Measurements from ENCODE around the gene NUB1. TPM values are rescaled to one million over a fixed set of nuclear protein-coding genes. Genes with fewer than 3 reads are reported as not detected.
A peak's percentile ranks its signal among the peaks of the same experiment; 100 is the strongest.

Gene NUB1
- total RNA-seq, 4 donors from 2014 or later: 39.3 to 70.8 (median 41.7) TPM

DNA sequence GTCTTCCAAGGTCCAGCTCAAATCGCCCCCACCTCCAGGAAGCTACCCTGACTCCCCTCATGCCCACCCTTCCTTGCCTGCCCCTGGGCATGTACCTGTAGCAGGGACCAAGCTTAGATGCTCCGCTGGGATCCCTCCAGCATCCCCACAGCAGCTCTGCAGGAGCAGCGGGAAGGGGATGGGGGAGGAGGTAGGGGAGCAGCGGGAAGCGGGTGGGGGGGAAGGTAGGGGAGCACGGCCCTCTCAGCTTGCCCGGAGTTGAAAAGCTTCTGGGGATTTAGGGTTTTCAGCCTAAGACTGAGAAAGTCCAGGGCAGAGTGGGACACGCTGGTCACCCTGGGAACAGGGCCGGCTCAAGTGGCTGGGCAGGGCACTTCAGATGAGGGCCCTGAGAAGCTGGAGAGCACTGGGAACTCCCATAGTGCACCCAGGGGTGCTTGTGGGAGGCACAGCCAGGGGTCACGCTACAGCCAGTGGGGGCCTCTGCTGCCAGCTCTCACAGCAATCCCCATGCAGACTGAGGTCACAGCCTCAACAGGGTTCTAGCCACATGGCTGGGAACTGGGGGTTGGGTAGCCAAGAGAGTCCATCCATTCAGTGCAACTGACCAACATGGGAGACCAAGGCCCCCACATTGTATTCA lies 54.8 kb downstream of the NUB1 start:
- TF ChIP-seq EP300 (IDR thresholded peaks at IDR 0.05) (no peak), POLR2A (IDR thresholded peaks at IDR 0.05) (no peak), POLR2AphosphoS5 (IDR thresholded peaks at IDR 0.05) (no peak)
- TF ChIP-seq, protein P1, sequence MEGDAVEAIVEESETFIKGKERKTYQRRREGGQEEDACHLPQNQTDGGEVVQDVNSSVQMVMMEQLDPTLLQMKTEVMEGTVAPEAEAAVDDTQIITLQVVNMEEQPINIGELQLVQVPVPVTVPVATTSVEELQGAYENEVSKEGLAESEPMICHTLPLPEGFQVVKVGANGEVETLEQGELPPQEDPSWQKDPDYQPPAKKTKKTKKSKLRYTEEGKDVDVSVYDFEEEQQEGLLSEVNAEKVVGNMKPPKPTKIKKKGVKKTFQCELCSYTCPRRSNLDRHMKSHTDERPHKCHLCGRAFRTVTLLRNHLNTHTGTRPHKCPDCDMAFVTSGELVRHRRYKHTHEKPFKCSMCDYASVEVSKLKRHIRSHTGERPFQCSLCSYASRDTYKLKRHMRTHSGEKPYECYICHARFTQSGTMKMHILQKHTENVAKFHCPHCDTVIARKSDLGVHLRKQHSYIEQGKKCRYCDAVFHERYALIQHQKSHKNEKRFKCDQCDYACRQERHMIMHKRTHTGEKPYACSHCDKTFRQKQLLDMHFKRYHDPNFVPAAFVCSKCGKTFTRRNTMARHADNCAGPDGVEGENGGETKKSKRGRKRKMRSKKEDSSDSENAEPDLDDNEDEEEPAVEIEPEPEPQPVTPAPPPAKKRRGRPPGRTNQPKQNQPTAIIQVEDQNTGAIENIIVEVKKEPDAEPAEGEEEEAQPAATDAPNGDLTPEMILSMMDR (IDR thresholded peaks at IDR 0.05): no peak
- no peaks in the 10 kb centered on the region for H3K9me3 ChIP-seq
- H3K27me3 ChIP-seq: peaks cover 11% of the 10 kb centered on the region
- no peak for DNase-seq (ENCODE audit: low spot score in 2 of 2)
- no peak overlapping the region for H3K27ac ChIP-seq
- no peaks in the 10 kb centered on the region for H3K36me3 ChIP-seq
- H3K4me1 ChIP-seq: no peaks in the 10 kb centered on the region
- H3K4me3 ChIP-seq: no peak overlapping the region
- 93% methylated on average over 9 of the region's 10 CpGs for WGBS

DNA sequence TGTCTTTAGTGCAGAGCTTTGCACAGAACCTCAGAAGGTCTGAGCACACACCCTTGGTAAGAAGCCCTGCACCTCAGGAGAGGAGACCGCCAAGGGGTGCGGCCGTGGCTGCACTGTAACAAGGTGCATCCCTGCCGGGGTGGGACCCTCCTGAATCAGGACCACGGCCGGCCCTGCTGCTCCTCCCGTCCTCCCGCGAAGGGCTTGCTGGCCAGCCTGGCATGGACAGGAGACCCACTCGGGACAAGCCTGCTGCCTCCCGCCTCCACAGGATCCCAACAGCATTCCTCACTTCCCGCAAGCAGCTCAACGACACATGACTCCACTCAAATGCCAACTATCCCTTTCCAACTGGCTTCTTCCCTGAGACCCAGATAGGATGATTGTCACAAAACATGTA lies 55.4 kb downstream of the NUB1 start:
- TF ChIP-seq POLR2AphosphoS5 (IDR thresholded peaks at IDR 0.05) (no peak), POLR2A (IDR thresholded peaks at IDR 0.05) (no peak), EP300 (IDR thresholded peaks at IDR 0.05) (no peak)
- TF ChIP-seq, protein P1 (IDR thresholded peaks at IDR 0.05): no peak
- Histone ChIP-seq H3K36me3 (no peaks in the 10 kb centered on the region), H3K27ac (no peak overlapping the region), H3K4me3 (no peak overlapping the region), H3K27me3 (peaks cover 11% of the 10 kb centered on the region), H3K9me3 (no peaks in the 10 kb centered on the region), H3K4me1 (no peaks in the 10 kb centered on the region)
- WGBS: 85% methylated on average over 13 of the region's 13 CpGs
- peak in 1 of 2 donors; percentile 10 for DNase-seq (ENCODE audit: low spot score in 2 of 2)

DNA sequence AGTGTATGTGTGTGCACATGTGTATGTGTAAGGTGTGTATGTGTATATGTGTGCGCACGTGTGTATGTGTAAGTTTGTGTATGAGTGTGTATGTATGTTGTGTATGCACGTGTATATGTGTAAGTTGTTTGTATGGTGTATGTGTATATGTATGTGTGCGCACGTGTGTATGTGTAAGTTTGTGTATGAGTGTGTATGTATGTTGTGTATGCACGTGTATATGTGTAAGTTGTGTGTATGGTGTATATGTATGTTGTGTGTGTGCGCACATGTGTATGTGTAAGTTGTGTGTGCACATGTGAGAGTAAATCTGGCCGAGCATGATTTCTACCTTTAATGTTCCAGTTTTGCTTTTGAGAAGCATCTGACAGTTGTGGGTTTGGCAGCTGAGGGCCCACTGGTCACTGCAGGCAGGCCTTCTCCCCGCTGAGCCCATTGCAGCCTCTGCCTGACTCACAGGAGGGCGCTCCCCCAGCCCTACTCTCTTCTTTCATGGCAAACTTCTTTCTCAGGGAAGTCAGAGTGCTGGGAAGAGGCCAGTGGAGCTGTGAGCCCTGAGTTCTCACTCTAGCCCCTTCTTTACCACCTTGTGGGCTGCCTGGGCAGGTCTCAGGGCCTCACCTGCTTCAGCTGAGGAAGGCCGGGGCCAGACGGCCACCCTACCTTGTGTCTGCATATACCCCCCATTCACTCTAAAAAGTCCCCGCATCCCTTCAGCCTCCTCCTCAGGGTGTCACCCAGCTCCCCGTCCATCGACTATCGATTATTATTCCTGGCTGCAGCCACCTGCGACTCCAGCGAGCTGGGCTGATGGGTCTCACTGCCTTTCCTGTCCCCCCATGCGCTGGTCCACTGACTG lies 57.1 kb downstream of the NUB1 start:
- 91% methylated on average over 19 of the region's 19 CpGs for WGBS
- peaks cover 6% of the 10 kb centered on the region for H3K27me3 ChIP-seq
- H3K4me1 ChIP-seq: peaks cover 2% of the 10 kb centered on the region
- H3K9me3 ChIP-seq: no peaks in the 10 kb centered on the region
- TF ChIP-seq POLR2AphosphoS5 (IDR thresholded peaks at IDR 0.05): no peak
- no peak for TF ChIP-seq EP300 (IDR thresholded peaks at IDR 0.05)
- TF ChIP-seq, protein P1 (IDR thresholded peaks at IDR 0.05): no peak
- TF ChIP-seq POLR2A (IDR thresholded peaks at IDR 0.05): no peak
- peak in 1 of 2 donors; percentile 51 for DNase-seq (ENCODE audit: low spot score in 2 of 2)
- H3K4me3 ChIP-seq: no peak overlapping the region
- no peaks in the 10 kb centered on the region for H3K36me3 ChIP-seq
- no peak overlapping the region for H3K27ac ChIP-seq

DNA sequence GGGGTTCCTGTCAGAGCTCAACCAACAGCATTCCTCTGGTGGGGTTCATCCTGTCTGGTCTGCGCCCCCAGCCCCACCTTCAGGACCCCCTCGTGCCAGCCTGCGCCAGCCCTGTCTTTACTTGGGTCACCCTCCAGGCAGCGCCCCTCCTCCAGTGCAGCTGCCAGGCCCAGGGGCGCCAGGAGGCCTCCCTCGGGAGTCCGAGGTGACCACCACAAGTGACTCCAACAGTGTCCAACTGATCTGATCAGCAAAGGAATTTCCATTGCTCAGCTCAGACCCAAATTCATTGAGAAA lies 57.6 kb downstream of the NUB1 start:
- Histone ChIP-seq H3K9me3 (no peaks in the 10 kb centered on the region), H3K27me3 (peaks cover 3% of the 10 kb centered on the region), H3K27ac (no peak overlapping the region), H3K4me1 (peaks cover 8% of the 10 kb centered on the region), H3K4me3 (no peak overlapping the region), H3K36me3 (no peaks in the 10 kb centered on the region)
- WGBS: 84% methylated on average over 7 of the region's 7 CpGs
- TF ChIP-seq POLR2AphosphoS5 (IDR thresholded peaks at IDR 0.05) (no peak), EP300 (IDR thresholded peaks at IDR 0.05) (no peak), POLR2A (IDR thresholded peaks at IDR 0.05) (no peak)
- TF ChIP-seq, protein P1 (IDR thresholded peaks at IDR 0.05): no peak
- DNase-seq (ENCODE audit: low spot score in 2 of 2): no peak

DNA sequence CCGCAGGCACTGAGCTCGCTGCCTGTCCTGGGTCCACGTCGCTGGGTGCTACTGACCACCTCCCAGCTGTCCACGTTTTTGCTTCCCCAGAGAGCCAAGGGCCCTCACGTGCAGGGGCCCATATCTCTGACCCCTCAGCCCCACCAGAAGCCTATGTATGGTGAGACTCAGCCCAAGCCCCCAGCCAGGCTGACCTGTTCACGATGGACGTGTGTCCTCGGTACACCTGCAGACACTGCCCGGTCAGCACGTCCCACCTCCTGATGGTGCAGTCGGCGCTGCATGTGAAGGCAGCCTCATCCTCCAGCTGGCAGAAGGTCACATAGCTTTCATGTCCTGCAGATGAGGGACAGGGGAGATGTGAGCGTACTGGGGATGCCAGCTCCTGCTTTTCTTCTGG lies 58.3 kb downstream of the NUB1 start:
- WGBS: 79% methylated on average over 13 of the region's 14 CpGs
- no peaks in the 10 kb centered on the region for H3K27me3 ChIP-seq
- no peak overlapping the region for H3K27ac ChIP-seq
- TF ChIP-seq EP300 (IDR thresholded peaks at IDR 0.05): no peak
- no peak for TF ChIP-seq POLR2AphosphoS5 (IDR thresholded peaks at IDR 0.05)
- H3K9me3 ChIP-seq: no peaks in the 10 kb centered on the region
- peaks cover 11% of the 10 kb centered on the region for H3K4me1 ChIP-seq
- peak overlapping the region; percentile 3 for H3K4me3 ChIP-seq
- DNase-seq (ENCODE audit: low spot score in 2 of 2): peak in 1 of 2 donors; percentile 44
- no peaks in the 10 kb centered on the region for H3K36me3 ChIP-seq
